NK-92 treated with Interleukin-12 subunit alpha and Interleukin-12 subunit beta, amount 100 ng/mL, for 24 hours (cell line): ENCODE data around the gene KREMEN1.

Source experiments
- DNase-seq: peaks from one replicate; lab custom pipeline; 2025; lab: John Stamatoyannopoulos, UW

Gene KREMEN1

DNA sequence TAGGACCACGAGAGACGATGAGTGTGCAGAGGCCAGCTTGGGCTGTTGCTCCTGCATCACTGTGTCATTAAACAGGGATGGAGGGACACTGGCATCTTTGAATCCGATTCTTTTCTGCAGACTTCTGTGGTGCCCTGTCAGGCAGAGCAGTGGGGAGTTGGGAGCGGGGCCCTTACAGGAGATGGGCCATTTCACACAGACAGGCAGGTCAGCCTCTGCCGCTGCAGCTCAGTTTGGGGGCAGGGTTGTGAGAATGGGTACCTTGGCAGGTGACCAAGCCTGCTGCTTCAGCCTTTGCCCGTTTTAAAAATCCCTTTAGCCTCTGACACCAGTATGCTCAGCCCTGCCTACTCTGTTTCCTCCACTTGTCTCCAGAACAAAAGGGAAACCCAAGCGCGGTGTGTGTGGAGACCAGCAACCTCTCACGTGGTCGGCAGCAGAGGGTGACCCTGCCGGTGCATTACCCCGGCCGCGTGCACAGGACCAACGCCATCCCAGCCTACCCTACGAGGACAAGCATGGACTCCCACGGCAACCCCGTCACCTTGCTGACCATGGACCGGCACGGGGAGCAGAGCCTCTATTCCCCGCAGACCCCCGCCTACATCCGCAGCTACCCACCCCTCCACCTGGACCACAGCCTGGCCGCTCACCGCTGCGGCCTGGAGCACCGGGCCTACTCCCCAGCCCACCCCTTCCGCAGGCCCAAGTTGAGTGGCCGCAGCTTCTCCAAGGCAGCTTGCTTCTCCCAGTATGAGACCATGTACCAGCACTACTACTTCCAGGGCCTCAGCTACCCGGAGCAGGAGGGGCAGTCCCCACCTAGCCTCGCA lies 23.8 kb upstream of the KREMEN1 start:
- DNase-seq, result no peak

GRCh38 chr22:29049655-29050263 lies 23.1 kb upstream of the KREMEN1 start:
- no peak for DNase-seq

- DNase-seq, result no peak
Observed at GRCh38 chr22:29050457-29050856, 22.4 kb upstream of the KREMEN1 start.

GRCh38 chr22:29053048-29053702 lies 19.7 kb upstream of the KREMEN1 start:
- DNase-seq, result no peak

- DNase-seq, result no peak
Observed at GRCh38 chr22:29054251-29054767, 18.5 kb upstream of the KREMEN1 start.

DNA sequence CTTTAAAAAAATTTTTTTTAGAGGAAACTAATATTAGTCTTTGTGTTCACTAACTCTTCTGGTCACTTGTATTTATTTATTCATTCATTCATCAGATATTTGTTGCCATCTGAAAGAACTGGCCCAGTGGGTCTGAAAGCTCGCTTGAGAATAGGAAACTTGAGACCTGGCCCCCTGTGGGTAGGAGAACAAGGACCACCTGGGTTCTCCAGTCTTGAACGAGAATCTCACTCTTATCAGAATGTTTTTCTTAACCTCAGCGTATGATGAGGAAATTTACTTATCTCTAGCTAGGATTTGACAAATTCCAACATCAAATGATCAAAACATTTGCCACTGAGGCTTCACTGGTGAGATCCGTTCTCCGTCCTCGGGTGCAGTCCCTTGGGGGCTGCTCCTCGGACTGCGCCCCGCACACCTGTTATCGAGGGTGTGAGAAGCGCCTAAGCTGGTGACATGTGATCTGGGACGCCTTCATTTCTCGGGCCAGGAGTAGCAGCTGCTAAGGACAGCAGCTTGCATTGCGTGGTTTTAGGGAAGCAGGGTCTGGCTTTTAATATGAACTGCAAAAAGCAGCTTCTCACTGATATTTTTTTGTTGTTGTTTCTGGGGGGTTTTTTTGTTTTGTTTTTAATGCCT lies 17.5 kb upstream of the KREMEN1 start:
- DNase-seq, result no peak

- no peak for DNase-seq
Observed at GRCh38 chr22:29056472-29056871, 16.4 kb upstream of the KREMEN1 start.

- DNase-seq, result no peak
Observed at GRCh38 chr22:29060251-29060869, 12.5 kb upstream of the KREMEN1 start.

DNA sequence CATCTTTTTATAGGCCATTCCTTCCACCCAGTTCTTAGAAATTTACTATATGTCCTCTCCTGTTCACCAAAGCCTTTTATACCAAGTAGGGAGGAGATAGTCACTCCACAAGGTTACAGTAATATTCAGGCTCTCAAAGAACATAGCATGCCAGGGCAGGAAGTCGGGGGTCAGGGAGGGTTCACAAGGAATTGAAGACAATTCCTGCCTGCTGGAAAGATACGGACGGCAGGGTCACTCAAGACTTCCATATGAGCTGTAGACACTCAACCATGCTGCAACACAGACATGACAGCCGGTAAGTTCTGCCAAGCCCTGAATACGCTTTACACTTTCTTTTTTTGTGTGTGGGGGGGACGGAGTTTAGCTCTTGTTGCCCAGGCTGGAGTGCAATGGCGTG lies 11.9 kb upstream of the KREMEN1 start:
- no peak for DNase-seq

DNA sequence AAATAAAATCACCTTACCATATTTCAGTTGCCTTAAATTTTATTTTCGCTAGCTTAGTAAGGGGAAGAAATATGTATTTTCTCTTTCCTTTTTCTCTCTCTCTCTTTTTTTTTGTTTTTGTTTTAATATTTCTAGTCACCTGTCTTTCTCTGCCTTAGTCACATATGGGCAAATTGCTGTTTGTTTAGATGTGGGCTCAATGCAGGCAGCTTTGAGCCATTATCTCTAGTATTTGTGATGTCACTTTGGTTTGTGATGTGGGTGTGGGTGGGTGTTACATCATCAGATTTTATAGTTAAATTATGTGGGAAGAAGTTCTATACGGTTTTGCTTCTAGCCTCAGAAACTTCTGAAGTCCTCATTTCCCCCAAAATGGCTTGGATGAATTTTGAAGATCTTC lies 11.1 kb upstream of the KREMEN1 start, which contains the start of gene C22orf31:
Gene C22orf31 (minus strand): TSS at position 59 of the 400 bp plus-strand sequence. CDS start 39 bp downstream, at position 20.
- no peak for DNase-seq

DNA sequence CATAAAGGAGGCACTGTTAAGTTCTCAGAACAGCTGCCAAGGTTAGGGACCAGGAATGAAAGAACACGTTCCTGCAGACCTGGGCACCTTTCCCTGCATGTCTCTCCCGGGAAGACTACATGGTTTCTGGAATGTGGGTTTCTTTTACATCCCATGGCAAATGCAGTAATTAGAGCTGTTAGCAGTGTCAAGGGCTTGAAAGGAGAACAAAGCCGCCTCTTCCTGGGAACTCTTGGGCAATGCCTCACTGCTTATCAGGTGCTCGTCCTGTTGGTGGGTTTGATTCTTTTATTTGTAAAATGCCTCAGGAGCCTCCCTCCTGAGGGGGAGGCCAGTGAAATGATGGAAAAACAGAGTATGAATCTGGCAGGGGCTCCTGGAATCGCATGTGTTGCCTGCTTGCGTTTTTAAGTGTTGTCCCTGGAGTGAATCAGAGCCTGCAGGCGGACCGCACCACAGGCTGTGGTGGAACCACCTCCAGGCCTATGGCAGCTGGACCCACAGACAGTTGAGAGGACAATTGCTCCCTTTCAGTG lies 10.5 kb upstream of the KREMEN1 start:
- no peak for DNase-seq

DNA sequence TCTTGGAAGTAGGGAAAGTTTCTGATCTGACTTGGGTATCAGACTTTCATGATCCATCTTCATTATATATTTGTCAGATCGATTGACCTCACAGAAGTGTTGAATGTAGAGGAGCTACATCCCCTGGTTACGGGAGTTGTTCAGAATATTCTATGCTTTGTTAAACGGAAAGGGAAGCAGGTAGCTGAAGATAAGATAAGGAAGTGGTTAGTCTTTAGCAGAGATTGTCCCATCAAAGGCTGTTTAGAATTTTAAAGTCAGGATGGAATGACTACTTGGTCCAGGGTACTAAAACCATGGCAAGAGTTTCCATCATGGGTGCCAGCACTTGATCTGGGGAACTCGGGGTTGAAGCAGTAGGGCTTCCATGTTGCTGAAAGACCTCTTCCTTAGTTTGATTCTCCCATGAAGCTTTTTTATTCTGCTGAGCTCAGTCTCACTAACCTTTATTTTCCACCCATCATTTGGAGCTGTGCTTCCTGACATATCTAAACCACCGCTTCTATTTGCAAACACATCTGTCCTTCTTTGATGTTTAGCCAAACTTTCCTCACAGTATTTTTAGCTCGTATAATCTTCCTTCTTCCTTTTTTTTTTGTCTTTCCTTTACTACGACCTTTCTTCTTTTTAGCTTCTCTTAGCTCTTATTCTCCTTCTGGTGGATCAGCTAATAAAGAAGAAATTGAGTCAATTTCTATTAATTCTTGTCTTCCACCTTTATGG lies 7.2 kb upstream of the KREMEN1 start:
- DNase-seq, result no peak

GRCh38 chr22:29069463-29069862 lies 3.4 kb upstream of the KREMEN1 start:
- no peak for DNase-seq

GRCh38 chr22:29070490-29070889 lies 2.3 kb upstream of the KREMEN1 start:
- DNase-seq, result no peak

GRCh38 chr22:29071261-29072045 lies 1.4 kb upstream of the KREMEN1 start:
- no peak for DNase-seq

DNA sequence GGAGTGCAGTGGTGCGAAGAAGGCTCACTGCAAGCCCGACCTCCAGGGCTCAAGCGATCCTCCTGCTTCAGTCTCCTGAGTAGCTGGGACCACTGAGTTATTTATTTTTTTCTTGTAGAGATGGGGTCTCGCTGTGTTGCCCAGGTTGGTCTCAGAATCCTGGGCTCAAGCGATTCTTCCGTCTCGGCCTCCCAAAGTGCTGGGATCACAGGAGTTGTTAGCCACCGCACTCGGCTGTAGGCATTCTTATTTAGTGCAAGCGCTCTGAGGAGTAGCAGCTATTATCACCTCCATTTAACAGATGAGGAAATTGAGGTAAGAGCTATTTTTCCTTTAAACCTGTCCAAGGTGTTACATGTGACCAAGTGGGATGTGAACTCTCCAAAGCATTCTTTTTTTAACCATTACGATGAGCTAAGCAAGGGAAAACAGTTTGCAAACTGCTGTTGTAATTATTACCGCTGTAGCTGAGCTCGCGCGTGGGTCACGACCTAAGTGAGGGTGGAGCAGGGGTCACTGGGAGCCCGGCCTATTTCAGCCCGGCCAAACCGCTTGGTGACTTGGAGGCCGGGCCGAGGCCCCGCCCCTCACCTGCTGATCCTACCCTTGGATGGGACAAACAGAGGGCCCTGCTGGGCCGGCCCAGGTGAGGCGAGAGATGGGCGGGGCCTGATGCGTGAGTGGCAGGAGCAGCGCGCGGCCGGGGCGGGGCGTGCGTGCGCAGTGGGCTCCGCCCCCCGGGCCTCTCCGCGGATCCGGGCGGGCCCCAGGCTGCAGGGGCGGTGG lies 449 bp upstream of the KREMEN1 start:
- no peak for DNase-seq

- no peak for DNase-seq
Observed at GRCh38 chr22:29073618-29074275, 912 bp downstream of the KREMEN1 start.

DNA sequence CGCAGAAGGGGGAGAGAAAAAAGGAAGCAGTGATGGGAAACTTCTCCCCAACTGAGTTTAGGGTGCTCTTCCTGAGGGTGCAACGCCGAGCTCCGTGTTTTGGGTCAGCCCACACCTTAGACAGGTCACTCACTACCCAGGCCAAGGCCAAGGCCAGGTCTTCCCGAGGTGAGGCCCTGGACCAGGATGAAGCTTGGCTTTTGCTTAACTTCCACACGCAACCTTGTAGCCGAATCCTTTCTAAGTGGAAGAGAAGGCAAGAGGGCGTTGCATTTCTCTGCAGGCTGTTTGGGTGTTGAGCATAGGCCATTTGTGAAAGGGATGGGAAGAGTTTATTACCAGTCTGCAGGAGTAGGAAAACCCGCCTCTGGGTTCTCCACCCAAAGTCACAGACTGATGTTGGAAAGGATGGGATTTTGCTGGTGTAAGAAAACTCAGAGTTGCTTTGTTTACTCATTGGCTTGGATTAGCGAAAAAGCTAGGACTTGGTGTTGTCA lies 1.5 kb downstream of the KREMEN1 start:
- DNase-seq, result no peak
